ENCODE measurements around the gene C12orf43. TPM values are rescaled to one million over a fixed set of nuclear protein-coding genes. Genes with fewer than 3 reads are reported as not detected.
"Not testable (repeated sequence)": the region's sequence is repeated elsewhere in the genome, so short reads cannot be mapped to it uniquely, and the experiment has no call there.

Gene C12orf43, protein sequence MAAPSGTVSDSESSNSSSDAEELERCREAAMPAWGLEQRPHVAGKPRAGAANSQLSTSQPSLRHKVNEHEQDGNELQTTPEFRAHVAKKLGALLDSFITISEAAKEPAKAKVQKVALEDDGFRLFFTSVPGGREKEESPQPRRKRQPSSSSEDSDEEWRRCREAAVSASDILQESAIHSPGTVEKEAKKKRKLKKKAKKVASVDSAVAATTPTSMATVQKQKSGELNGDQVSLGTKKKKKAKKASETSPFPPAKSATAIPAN
- total RNA-seq (2014; rRNA removed; shearing (Covaris generic); ENCODE audit: low replicate concordance): 14.9 and 20.7 TPM in 2 replicates

- no peaks in the 10 kb centered on the region for H3K27me3 ChIP-seq
- H3K36me3 ChIP-seq: no peaks in the 10 kb centered on the region
- DNase-seq: peak; percentile 89
- peak within 1 kb of the TSS; percentile 90 for H3K4me3 ChIP-seq
- H3K9me3 ChIP-seq: no peaks in the 10 kb centered on the region
Observed at GRCh38 chr12:121015825-121016766, at the start of gene C12orf43. Gene C12orf43, minus strand, starts transcription at chr12:121016487. Its CDS starts 13 bp downstream, at chr12:121016474.

DNA sequence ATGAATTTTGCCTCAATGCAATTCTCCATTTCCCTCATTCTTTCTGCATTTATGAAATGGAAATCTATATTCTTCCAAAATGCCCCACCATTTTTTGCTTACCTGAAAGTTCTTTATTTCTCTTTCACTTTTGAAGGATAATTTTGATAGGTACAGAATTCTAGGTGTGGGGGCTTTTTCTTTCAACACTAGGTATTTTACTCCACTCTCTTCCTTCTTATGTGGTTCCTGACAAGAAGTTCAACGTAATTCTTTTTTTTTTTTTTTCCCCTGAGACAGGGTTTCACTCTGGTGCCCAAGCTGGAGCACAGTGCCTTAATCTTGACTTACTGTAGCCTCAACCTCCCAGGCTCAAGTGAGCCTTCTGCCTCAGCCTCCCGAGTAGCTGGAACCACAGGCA, 49.1 kb upstream of the C12orf43 start:
- no peaks in the 10 kb centered on the region for H3K9me3 ChIP-seq
- no peaks in the 10 kb centered on the region for H3K36me3 ChIP-seq
- no peak overlapping the region for H3K4me3 ChIP-seq
- no peak for DNase-seq
- H3K27me3 ChIP-seq: no peaks in the 10 kb centered on the region

- H3K4me3 ChIP-seq, DNase-seq, H3K9me3 ChIP-seq, H3K27me3 ChIP-seq, H3K36me3 ChIP-seq: not testable (repeated sequence)
Observed at GRCh38 chr12:121064586-121064985, 48.3 kb upstream of the C12orf43 start.

DNA sequence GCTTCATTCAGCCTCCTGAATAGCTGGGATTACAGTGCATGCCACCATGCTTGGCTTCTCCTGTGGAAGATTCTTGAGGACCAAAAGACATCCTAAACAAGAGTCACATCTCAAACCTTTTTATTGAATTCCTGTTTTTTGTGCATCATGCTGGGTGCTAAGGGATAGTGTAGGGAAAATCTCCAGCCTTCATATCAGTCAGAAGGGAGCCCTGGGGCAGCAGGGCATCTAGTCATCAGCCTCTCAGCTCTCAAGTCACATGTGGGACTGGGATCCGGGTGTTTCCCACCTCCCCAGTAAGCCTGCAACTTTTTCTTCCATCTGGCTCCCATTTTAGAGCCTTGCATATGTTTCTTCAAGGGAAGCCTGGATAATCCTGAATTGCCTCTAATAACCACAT, 47.8 kb upstream of the C12orf43 start:
- H3K4me3 ChIP-seq: no peak overlapping the region
- H3K36me3 ChIP-seq: no peaks in the 10 kb centered on the region
- no peaks in the 10 kb centered on the region for H3K27me3 ChIP-seq
- no peaks in the 10 kb centered on the region for H3K9me3 ChIP-seq
- DNase-seq: no peak

DNA sequence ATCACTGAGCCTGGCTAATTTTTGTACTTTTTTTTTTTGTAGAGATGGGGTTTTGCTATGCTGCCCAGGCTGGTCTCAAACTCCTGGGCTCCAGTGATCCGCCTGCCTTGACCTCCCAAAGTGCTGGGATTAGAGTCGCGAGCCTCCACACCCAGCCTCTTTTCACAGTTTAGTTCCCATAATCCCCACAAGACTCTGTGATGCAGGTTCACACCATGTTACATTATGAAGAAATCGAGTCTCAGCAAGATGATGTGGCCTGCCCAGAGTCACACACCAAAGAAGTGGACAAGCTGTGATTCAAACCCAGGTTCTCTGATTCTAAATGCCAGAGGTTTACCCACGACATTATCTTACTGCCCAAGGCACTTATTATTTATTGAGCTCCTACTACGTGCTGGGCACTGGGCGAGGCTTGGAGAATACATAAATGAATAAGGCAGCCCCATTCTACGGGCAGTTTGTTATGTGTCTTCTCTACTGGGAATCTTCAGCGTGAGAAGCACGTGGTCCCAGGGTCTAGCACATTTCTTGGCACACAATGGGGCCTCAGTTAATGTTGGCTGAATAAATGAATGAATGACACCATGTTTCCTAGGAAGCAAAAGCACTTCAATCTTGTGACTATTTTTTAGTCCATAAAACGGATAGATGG, 46.2 kb upstream of the C12orf43 start:
- no peaks in the 10 kb centered on the region for H3K36me3 ChIP-seq
- no peaks in the 10 kb centered on the region for H3K9me3 ChIP-seq
- no peak for DNase-seq
- H3K27me3 ChIP-seq: no peaks in the 10 kb centered on the region
- no peak overlapping the region for H3K4me3 ChIP-seq

DNA sequence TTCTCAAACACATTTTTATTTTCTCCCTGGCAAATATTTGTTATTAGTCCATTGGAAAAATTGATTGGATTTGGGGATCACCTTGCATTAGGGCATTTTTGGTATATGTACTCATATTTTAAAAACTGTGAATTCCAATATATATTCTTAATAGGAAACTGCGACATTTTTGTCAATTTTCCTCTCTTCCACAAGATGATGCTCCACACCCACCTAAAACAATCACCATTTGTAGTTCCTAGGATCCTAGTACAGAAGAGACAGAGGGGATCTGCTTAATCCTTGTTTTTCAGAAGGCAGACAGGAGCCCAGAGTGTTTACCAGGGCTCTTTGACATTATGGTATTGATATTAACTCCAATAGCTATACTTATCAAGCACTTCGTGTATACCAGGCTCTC, 45.5 kb upstream of the C12orf43 start:
- H3K36me3 ChIP-seq: no peaks in the 10 kb centered on the region
- H3K9me3 ChIP-seq: no peaks in the 10 kb centered on the region
- H3K4me3 ChIP-seq: no peak overlapping the region
- DNase-seq: no peak
- H3K27me3 ChIP-seq: no peaks in the 10 kb centered on the region

DNA sequence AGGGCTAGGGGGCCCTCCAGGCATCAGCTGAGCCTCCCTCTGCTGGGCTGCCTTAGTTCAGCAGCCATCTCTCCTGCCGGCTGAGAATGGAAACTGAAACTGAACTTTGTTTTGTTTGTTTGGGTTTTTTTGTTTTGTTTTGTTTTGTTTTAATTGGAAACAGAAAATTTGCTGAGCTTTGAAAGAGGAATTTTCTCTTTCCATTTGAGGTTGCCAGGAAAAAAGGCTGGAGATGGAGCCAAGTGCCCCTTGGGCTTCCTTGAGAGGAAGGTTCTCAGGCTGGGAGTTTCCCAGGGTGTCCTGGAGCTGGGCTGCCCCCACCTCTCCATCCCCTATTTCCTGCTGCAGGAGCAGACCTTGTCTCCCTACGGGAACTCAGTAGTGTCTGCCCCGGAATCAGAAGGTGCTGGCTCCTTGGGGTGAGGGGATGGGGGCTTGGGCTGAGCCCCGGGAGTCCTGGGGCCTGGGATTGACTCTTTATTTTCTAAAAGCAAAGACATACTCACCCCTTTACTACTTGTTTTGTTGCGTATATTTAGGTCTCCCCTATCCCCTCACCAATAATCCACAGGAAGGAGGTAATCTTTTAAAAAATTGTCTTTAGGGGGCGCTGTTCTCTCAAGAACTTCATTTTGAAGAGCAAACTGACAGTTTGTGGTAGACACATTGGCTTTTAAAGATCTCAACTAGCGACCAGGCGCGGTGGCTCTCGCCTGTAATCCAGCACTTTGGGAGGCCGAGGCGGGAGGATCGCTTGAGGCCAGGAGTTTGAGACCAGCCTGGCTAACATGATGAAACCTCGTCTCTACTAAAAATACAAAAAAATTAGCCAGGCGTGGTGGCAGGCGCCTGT, 44.1 kb upstream of the C12orf43 start:
- peak; percentile 29 for DNase-seq
- H3K27me3 ChIP-seq: no peaks in the 10 kb centered on the region

DNA sequence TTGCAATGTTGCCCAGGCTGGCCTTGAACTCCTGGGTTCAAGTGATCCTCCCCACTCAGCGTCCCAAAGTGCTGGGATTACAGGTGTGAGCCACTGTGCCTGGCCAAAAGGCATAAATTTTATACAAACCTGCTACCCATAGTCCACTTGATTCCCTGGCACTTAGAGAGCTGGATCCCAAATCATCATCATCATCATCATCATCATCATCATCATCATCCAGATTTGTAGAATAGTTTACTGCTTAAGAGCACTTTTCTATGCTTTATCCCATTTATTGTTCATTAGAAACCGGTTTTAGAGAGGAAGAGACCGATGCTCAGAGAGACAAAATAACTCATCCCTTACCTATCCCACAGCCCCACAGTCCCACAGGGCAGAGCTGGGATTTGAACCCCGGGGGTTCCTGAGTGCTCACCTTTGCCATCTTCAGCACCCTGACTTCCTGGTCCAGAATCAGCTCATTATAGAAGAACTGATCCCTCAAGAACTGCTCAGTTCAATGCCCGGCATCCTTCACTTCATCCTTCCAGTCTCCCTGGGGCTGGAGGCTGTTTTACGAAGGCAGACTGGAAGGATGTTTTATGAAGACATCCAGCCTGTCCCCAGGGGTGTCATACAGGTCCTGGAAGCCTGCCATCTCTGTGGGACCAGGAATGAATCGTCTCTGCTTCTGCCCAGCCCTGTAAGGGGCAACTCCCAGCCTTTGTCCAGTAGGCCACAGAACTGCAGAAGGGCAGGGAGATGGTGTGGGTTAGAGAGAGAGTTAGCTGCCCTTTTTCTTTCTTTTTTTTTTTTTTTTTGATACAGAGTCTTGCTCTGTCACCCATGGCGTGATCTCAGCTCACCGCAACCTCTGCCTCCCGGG, 43.0 kb upstream of the C12orf43 start:
- Histone ChIP-seq H3K9me3 (no peaks in the 10 kb centered on the region), H3K36me3 (no peaks in the 10 kb centered on the region), H3K27me3 (no peaks in the 10 kb centered on the region), H3K4me3 (no peak overlapping the region)
- DNase-seq: no peak

More for the DNA sequence above, 44.1 kb upstream of the C12orf43 start:
- Histone ChIP-seq H3K9me3 (no peaks in the 10 kb centered on the region), H3K4me3 (peak overlapping the region; percentile 26), H3K36me3 (no peaks in the 10 kb centered on the region)

DNA sequence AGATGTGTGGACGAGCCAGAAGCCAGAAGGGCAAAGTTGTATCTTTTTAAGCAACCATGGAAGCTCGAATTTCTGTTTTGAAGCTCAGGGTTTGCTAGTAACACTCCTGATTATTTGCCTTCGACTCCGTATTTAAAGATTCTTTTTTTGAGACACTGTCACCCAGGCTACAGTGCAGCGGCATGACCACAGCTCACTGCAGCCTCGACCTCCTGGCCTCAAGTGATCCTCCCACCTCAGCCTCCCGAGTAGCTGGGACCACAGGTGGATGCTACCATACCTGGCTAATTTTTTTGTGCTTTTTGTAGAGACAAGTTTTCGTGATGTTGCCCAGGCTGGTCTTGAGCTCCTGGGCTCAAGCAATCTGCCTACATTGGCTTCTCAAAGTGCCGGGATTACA, 41.5 kb upstream of the C12orf43 start:
- H3K9me3 ChIP-seq: no peaks in the 10 kb centered on the region
- DNase-seq: no peak
- H3K4me3 ChIP-seq: no peak overlapping the region
- H3K36me3 ChIP-seq: no peaks in the 10 kb centered on the region
- H3K27me3 ChIP-seq: no peaks in the 10 kb centered on the region

- Histone ChIP-seq H3K4me3 (no peak overlapping the region), H3K27me3 (no peaks in the 10 kb centered on the region), H3K36me3 (no peaks in the 10 kb centered on the region), H3K9me3 (no peaks in the 10 kb centered on the region)
- no peak for DNase-seq
Observed at GRCh38 chr12:121053706-121054105, 37.4 kb upstream of the C12orf43 start.

DNA sequence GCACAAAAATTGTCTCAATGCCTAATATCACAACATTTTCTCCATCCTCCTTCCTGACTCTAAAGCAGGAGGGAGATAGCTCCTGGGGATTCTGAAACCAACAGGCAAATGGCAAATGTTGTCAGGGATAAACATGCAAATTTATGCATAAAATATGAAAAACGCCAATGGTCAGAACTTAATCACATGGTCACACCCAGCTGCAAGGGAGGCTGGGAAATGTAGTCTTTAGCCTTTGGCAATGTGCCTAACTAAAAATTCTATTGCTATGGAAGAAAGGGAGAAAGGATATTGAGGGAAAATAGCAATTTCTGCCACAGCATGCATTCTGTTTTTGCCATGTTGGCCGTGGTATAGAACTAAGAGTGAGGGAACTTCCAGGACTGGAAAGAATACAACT, 34.4 kb upstream of the C12orf43 start:
- Histone ChIP-seq H3K36me3 (no peaks in the 10 kb centered on the region), H3K27me3 (no peaks in the 10 kb centered on the region), H3K4me3 (no peak overlapping the region), H3K9me3 (no peaks in the 10 kb centered on the region)
- no peak for DNase-seq

GRCh38 chr12:121048442-121048841, 32.2 kb upstream of the C12orf43 start:
- Histone ChIP-seq H3K9me3 (no peaks in the 10 kb centered on the region), H3K27me3 (no peaks in the 10 kb centered on the region), H3K36me3 (no peaks in the 10 kb centered on the region), H3K4me3 (no peak overlapping the region)
- DNase-seq: no peak

DNA sequence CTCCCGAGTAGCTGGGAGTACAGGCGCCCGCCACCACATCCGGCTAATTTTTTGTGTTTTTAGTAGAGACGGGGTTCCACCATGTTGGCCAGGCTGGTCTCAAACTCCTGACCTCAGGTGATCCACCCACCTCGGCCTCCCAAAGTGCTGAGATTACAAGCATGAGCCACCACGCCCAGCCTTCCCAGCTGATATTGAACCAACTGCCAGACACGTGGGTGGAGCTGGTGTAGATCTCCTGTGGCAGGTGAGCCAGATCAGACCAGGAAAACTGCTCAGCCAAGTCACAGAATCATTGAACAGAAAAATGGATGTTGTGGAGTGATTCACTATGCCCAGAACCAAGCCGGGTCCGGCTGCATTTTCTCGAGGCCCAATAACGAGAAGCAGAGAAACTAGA, 31.1 kb upstream of the C12orf43 start:
- not testable (repeated sequence) for H3K27me3 ChIP-seq, DNase-seq, H3K36me3 ChIP-seq, H3K4me3 ChIP-seq, H3K9me3 ChIP-seq

DNA sequence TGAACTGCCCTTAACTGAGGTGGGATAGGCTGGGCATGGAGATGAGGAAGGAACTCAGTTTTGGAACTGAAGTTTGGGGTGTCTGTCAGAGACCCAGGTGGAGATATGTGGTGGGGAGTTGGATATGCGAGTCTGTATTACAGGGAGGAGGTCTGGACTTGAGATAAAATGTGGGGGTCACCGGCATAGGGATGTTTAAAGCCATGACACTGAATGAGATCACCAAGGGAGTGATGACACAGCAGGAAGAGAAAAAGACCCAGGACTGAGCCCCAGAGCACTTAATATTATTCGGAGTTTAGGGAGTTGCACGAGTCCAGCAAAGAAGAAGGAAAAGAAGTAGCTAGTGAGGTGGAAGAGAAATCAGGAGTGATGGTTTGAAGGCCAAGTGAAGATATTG, 26.8 kb upstream of the C12orf43 start:
- Histone ChIP-seq H3K27me3 (no peaks in the 10 kb centered on the region), H3K4me3 (no peak overlapping the region), H3K9me3 (no peaks in the 10 kb centered on the region), H3K36me3 (no peaks in the 10 kb centered on the region)
- no peak for DNase-seq

DNA sequence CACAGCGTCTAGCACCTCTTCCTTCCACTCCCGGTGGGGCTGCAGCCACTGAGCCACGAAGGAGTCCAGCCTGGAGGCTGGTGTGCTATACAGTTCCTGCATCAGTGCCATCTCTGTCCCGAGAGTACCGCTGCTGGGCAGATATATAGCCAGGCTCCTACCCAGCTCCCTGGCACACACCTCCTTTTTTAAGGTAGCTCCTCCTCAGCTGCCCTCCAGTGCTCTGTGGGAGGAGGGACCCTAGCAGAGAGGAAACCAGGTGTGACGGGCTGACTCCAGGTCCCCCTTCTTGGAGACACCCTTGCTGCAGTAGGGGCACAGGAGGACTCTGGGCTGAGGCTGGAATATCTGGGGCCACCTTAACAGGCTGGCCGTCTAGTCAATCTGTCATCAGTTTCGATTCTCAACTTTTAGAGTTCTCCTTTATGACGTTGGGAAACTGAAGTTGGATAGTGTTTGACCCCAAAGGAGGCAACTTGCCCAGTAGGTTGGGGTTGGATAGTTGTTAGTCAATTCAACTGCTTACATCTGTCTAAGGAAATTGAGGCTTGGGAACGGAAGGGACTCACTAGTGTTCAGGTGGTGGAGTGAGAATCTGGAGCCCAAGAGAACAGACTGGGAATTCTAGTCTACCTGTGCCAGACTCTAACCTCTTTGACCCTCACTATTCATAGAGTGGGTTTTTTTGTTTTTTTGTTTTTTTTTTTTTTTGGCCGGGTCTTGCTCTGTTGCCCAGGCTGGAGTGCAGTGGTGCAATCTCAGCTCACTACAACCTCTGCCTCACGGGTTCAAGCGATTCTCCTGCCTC, 22.8 kb upstream of the C12orf43 start, which contains the start of gene OASL:
TSS of gene OASL (minus strand) at position 386 of the 808 bp plus-strand sequence. CDS start at position 111, 275 bp downstream.
- Histone ChIP-seq H3K4me3 (peak within 1 kb of the TSS; percentile 41), H3K36me3 (no peaks in the 10 kb centered on the region), H3K27me3 (no peaks in the 10 kb centered on the region), H3K9me3 (no peaks in the 10 kb centered on the region)
- peak; percentile 57 for DNase-seq
